Measurements from ENCODE around the gene PRR30. TPM values are rescaled to one million over a fixed set of nuclear protein-coding genes. Genes with fewer than 3 reads are reported as not detected.

Gene PRR30
- polyA plus RNA-seq, 2 of the 4 experiments (the other 2 are of a cell fraction) = not detected

DNA sequence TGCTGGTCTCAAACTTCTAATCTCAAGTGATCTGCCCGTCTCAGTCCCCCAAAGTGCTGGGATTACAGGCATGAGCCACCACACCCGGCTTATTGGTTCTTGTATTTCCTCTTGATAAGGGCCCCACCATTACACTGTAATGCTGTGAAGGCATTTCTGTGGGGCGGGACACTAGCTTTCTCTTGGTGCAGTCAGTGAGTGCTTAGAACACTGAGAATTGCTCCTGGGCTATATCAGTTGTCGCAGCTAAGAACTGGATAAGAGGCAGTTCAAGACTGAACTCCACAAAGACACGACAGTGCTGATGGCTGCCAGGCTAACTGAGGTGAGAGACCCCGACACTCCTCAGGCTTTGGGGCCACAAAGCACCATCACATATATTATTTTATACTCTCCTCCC lies 50.6 kb downstream of the PRR30 start:
- H3K4me2 ChIP-seq = no peak overlapping the region
- H3K4me1 ChIP-seq = peaks cover 18% of the 10 kb centered on the region
- WGBS (ENCODE audit: missing lambda C conversion rate) = 85% methylated on average over 6 of the region's 6 CpGs
- DNase-seq (ENCODE audit: low read depth in 1 of 2, low spot score in 1 of 2) (no peak), ATAC-seq (no peak), FAIRE-seq (no peak)
- no peak for TF ChIP-seq BHLHE40 (IDR thresholded peaks at IDR 0.05; ENCODE audit: low read depth, low read length)
- no peak overlapping the region for H3K27ac ChIP-seq
- ChIA-PET CTCF (interaction anchor here (1.1 to 15.3 kb wide), 11 partner anchors 7 to 242 kb away, joined by 3 to 253 read pairs (median 8); partner anchors contain the start of gene OST4), POLR2A (no interaction called here)
- H3K4me3 ChIP-seq = no peak overlapping the region
- H3K9me3 ChIP-seq = no peaks in the 10 kb centered on the region

DNA sequence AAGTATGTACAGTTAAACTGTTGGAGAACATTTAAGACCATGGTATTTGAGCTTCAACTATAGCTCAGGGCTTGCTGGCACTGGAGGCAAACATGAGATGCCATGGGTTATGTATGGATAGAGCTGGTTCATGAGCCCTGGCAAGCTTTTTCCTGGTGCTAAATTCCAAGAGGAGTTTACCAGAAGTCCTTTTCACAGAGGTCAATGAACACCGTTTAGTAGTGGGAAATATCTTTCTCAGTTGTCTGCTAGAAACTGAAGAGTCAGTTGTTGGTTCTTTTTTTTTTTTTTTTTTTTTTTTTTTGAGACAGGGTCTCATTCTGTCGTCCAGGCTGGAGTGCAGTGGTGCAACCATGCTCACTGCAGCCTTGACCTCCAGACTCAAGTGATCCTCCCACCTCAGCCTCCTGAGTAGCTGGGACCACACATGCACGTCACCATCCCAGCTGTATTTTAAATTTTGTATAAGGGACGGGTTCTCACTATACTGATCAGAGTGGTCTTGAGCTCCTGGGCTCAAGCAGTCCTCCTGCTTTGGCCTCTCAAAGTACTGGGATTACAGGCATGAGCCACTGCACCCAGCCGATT lies 51.3 kb downstream of the PRR30 start:
- 81% methylated on average over 5 of the region's 5 CpGs for WGBS (ENCODE audit: missing lambda C conversion rate)

More for the DNA sequence above, 51.3 kb downstream of the PRR30 start:
- peak overlapping the region; percentile 81; the same call in 2 of the 3 replicates for H3K4me2 ChIP-seq
- H3K27ac ChIP-seq = no peak overlapping the region
- H3K4me3 ChIP-seq = no peak overlapping the region
- peaks cover 11% of the 10 kb centered on the region for H3K4me1 ChIP-seq
- TF ChIP-seq USF2 (IDR thresholded peaks at IDR 0.05) (no peak), HEYL (CRISPR knock-in tag; IDR thresholded peaks at IDR 0.05) (no peak), EHMT2 (IDR thresholded peaks at IDR 0.05; ENCODE audit: low read depth) (no peak), EP300 (IDR thresholded peaks at IDR 0.05) (no peak), HOXA7 (CRISPR knock-in tag; IDR thresholded peaks at IDR 0.05) (no peak), CBX8 (IDR thresholded peaks at IDR 0.05) (no peak), JUNB (IDR thresholded peaks at IDR 0.05) (no peak), RNF2 (IDR thresholded peaks at IDR 0.05; ENCODE audit: borderline replicate concordance, low read depth) (no peak), HOXB13 (CRISPR knock-in tag; IDR thresholded peaks at IDR 0.05; ENCODE audit: low read depth) (no peak), RFX5 (IDR thresholded peaks at IDR 0.05) (no peak), BHLHE40 (IDR thresholded peaks at IDR 0.05; ENCODE audit: low read depth, low read length) (no peak), REST (IDR thresholded peaks at IDR 0.05) (no peak), ZFP36 (IDR thresholded peaks at IDR 0.05; ENCODE audit: borderline replicate concordance, partially characterized antibody) (no peak), CBX2 (IDR thresholded peaks at IDR 0.05; ENCODE audit: borderline replicate concordance, low read depth) (no peak), ESRRA (IDR thresholded peaks at IDR 0.05; ENCODE audit: borderline replicate concordance, low read length) (no peak), MAX (IDR thresholded peaks at IDR 0.05) (no peak), EHF (CRISPR knock-in tag; IDR thresholded peaks at IDR 0.05) (no peak)
- TF ChIP-seq, protein P1, sequence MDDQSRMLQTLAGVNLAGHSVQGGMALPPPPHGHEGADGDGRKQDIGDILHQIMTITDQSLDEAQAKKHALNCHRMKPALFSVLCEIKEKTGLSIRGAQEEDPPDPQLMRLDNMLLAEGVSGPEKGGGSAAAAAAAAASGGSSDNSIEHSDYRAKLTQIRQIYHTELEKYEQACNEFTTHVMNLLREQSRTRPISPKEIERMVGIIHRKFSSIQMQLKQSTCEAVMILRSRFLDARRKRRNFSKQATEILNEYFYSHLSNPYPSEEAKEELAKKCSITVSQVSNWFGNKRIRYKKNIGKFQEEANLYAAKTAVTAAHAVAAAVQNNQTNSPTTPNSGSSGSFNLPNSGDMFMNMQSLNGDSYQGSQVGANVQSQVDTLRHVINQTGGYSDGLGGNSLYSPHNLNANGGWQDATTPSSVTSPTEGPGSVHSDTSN (IDR thresholded peaks at IDR 0.05) = no peak
- ATAC-seq = no peak
- CTCF ChIA-PET = interaction anchor here (0.6 to 15.3 kb wide), 20 partner anchors 9 to 242 kb away, joined by 3 to 253 read pairs (median 5); partner anchors contain the start of genes ABHD1, EMILIN1 and OST4
- DNase-seq (ENCODE audit: low read depth in 1 of 2, low spot score in 1 of 2) = no peak
- POLR2A ChIA-PET = interaction anchor here (0.7 to 1.3 kb wide), 2 partner anchors 36 to 128 kb away, joined by 9 to 12 read pairs; partner anchors contain the start of gene AGBL5
- H3K9me3 ChIP-seq = no peaks in the 10 kb centered on the region
- no peak for FAIRE-seq

Other genes with a start within 250 kb of the PRR30 start
- gene MAPRE3, start 168.8 kb downstream of the PRR30 start, polyA plus RNA-seq (2011; rRNA removed) = 12.0 and 12.1 TPM in 2 replicates
- 19.3 to 21.8 TPM (median 21.5 TPM) in 3 replicates for gene MAPRE3, start 168.8 kb downstream of the PRR30 start, polyA plus RNA-seq (2017; fragmentation: RNase III; extraction: RNeasy Plus Mini Kit Qiagen cat#74134 plus additional on column Dnase treatment)
- gene TMEM214, start 106.4 kb downstream of the PRR30 start, polyA plus RNA-seq (2011; rRNA removed) = 74.9 and 106 TPM in 2 replicates
- gene TMEM214, start 106.4 kb downstream of the PRR30 start, polyA plus RNA-seq (2017; fragmentation: RNase III; extraction: RNeasy Plus Mini Kit Qiagen cat#74134 plus additional on column Dnase treatment) = 48.1 to 57.0 TPM (median 54.3 TPM) in 3 replicates
- gene AGBL5, start 87.7 kb downstream of the PRR30 start, polyA plus RNA-seq (2011; rRNA removed) = 48.3 and 52.7 TPM in 2 replicates
- 25.5 to 28.3 TPM (median 26.1 TPM) in 3 replicates for gene AGBL5, start 87.7 kb downstream of the PRR30 start, polyA plus RNA-seq (2017; fragmentation: RNase III; extraction: RNeasy Plus Mini Kit Qiagen cat#74134 plus additional on column Dnase treatment)
- gene OST4, start 67.8 kb downstream of the PRR30 start, polyA plus RNA-seq (2011; rRNA removed) = 392 and 408 TPM in 2 replicates
- 809 to 921 TPM (median 880 TPM) in 3 replicates for gene OST4, start 67.8 kb downstream of the PRR30 start, polyA plus RNA-seq (2017; fragmentation: RNase III; extraction: RNeasy Plus Mini Kit Qiagen cat#74134 plus additional on column Dnase treatment)
- gene EMILIN1, start 60.8 kb downstream of the PRR30 start, polyA plus RNA-seq (2011; rRNA removed) = 0.13 TPM in 2 replicates
- gene EMILIN1, start 60.8 kb downstream of the PRR30 start, polyA plus RNA-seq (2017; fragmentation: RNase III; extraction: RNeasy Plus Mini Kit Qiagen cat#74134 plus additional on column Dnase treatment) = 0.46 to 0.51 TPM (median 0.49 TPM) in 3 replicates
- gene KHK, start 52.6 kb downstream of the PRR30 start, polyA plus RNA-seq (2011; rRNA removed) = 4.2 and 4.4 TPM in 2 replicates
- 7.6 to 8.5 TPM (median 8.3 TPM) in 3 replicates for gene KHK, start 52.6 kb downstream of the PRR30 start, polyA plus RNA-seq (2017; fragmentation: RNase III; extraction: RNeasy Plus Mini Kit Qiagen cat#74134 plus additional on column Dnase treatment)
- gene CGREF1, start 20.3 kb downstream of the PRR30 start, polyA plus RNA-seq (2011; rRNA removed) = 5.8 and 6.6 TPM in 2 replicates
- gene CGREF1, start 20.3 kb downstream of the PRR30 start, polyA plus RNA-seq (2017; fragmentation: RNase III; extraction: RNeasy Plus Mini Kit Qiagen cat#74134 plus additional on column Dnase treatment) = 4.5 to 5.4 TPM (median 5.1 TPM) in 3 replicates
- gene ABHD1, start 15.6 kb downstream of the PRR30 start, polyA plus RNA-seq (2011; rRNA removed) = 1.9 and 2.4 TPM in 2 replicates
- 0.96 to 1.0 TPM (median 1.0 TPM) in 3 replicates for gene ABHD1, start 15.6 kb downstream of the PRR30 start, polyA plus RNA-seq (2017; fragmentation: RNase III; extraction: RNeasy Plus Mini Kit Qiagen cat#74134 plus additional on column Dnase treatment)
- gene PREB, start 4.8 kb downstream of the PRR30 start, polyA plus RNA-seq (2011; rRNA removed) = 79.9 and 139 TPM in 2 replicates
- 52.3 to 58.2 TPM (median 54.6 TPM) in 3 replicates for gene PREB, start 4.8 kb downstream of the PRR30 start, polyA plus RNA-seq (2017; fragmentation: RNase III; extraction: RNeasy Plus Mini Kit Qiagen cat#74134 plus additional on column Dnase treatment)
- gene TCF23, start 9.6 kb upstream of the PRR30 start, polyA plus RNA-seq (2011; rRNA removed) = not detected in 2 replicates
- gene TCF23, start 9.6 kb upstream of the PRR30 start, polyA plus RNA-seq (2017; fragmentation: RNase III; extraction: RNeasy Plus Mini Kit Qiagen cat#74134 plus additional on column Dnase treatment) = not detected in 3 replicates
- gene ATRAID, start 72.6 kb upstream of the PRR30 start, polyA plus RNA-seq (2011; rRNA removed) = 346 and 429 TPM in 2 replicates
- 166 to 176 TPM (median 172 TPM) in 3 replicates for gene ATRAID, start 72.6 kb upstream of the PRR30 start, polyA plus RNA-seq (2017; fragmentation: RNase III; extraction: RNeasy Plus Mini Kit Qiagen cat#74134 plus additional on column Dnase treatment)
- gene SLC5A6, start 72.9 kb upstream of the PRR30 start, polyA plus RNA-seq (2011; rRNA removed) = 86.7 and 104 TPM in 2 replicates
- 77.2 to 86.6 TPM (median 82.7 TPM) in 3 replicates for gene SLC5A6, start 72.9 kb upstream of the PRR30 start, polyA plus RNA-seq (2017; fragmentation: RNase III; extraction: RNeasy Plus Mini Kit Qiagen cat#74134 plus additional on column Dnase treatment)
- 50.5 and 61.8 TPM in 2 replicates for gene CAD, start 78.0 kb upstream of the PRR30 start, polyA plus RNA-seq (2011; rRNA removed)
- gene CAD, start 78.0 kb upstream of the PRR30 start, polyA plus RNA-seq (2017; fragmentation: RNase III; extraction: RNeasy Plus Mini Kit Qiagen cat#74134 plus additional on column Dnase treatment) = 69.3 to 71.2 TPM (median 70.2 TPM) in 3 replicates
- gene SLC30A3, start 123.6 kb upstream of the PRR30 start, polyA plus RNA-seq (2011; rRNA removed) = 0.90 and 0.97 TPM in 2 replicates
- gene SLC30A3, start 123.6 kb upstream of the PRR30 start, polyA plus RNA-seq (2017; fragmentation: RNase III; extraction: RNeasy Plus Mini Kit Qiagen cat#74134 plus additional on column Dnase treatment) = 1.6 to 1.9 TPM (median 1.7 TPM) in 3 replicates
- 0.12 TPM in 1 of 2 replicates, not detected in the other for gene DNAJC5G, start 136.0 kb upstream of the PRR30 start, polyA plus RNA-seq (2011; rRNA removed)
- gene DNAJC5G, start 136.0 kb upstream of the PRR30 start, polyA plus RNA-seq (2017; fragmentation: RNase III; extraction: RNeasy Plus Mini Kit Qiagen cat#74134 plus additional on column Dnase treatment) = not detected in 3 replicates
- gene TRIM54, start 143.0 kb upstream of the PRR30 start, polyA plus RNA-seq (2011; rRNA removed) = 0.05 and 0.14 TPM in 2 replicates
- gene TRIM54, start 143.0 kb upstream of the PRR30 start, polyA plus RNA-seq (2017; fragmentation: RNase III; extraction: RNeasy Plus Mini Kit Qiagen cat#74134 plus additional on column Dnase treatment) = 0.07 to 0.13 TPM (median 0.11 TPM) in 3 replicates
- 1.0 TPM in 2 replicates for gene UCN, start 169.0 kb upstream of the PRR30 start, polyA plus RNA-seq (2011; rRNA removed)
- 0.76 to 1.3 TPM (median 1.0 TPM) in 3 replicates for gene UCN, start 169.0 kb upstream of the PRR30 start, polyA plus RNA-seq (2017; fragmentation: RNase III; extraction: RNeasy Plus Mini Kit Qiagen cat#74134 plus additional on column Dnase treatment)
- 130 and 157 TPM in 2 replicates for gene MPV17, start 183.7 kb upstream of the PRR30 start, polyA plus RNA-seq (2011; rRNA removed)
- gene MPV17, start 183.7 kb upstream of the PRR30 start, polyA plus RNA-seq (2017; fragmentation: RNase III; extraction: RNeasy Plus Mini Kit Qiagen cat#74134 plus additional on column Dnase treatment) = 61.4 to 70.5 TPM (median 67.7 TPM) in 3 replicates
- 101 and 130 TPM in 2 replicates for gene GTF3C2, start 217.4 kb upstream of the PRR30 start, polyA plus RNA-seq (2011; rRNA removed)
- gene GTF3C2, start 217.4 kb upstream of the PRR30 start, polyA plus RNA-seq (2017; fragmentation: RNase III; extraction: RNeasy Plus Mini Kit Qiagen cat#74134 plus additional on column Dnase treatment) = 69.2 to 78.2 TPM (median 75.4 TPM) in 3 replicates
- 62.8 and 90.3 TPM in 2 replicates for gene EIF2B4, start 230.9 kb upstream of the PRR30 start, polyA plus RNA-seq (2011; rRNA removed)
- gene EIF2B4, start 230.9 kb upstream of the PRR30 start, polyA plus RNA-seq (2017; fragmentation: RNase III; extraction: RNeasy Plus Mini Kit Qiagen cat#74134 plus additional on column Dnase treatment) = 73.5 to 75.8 TPM (median 74.5 TPM) in 3 replicates
- gene SNX17, start 231.2 kb upstream of the PRR30 start, polyA plus RNA-seq (2011; rRNA removed) = 141 and 158 TPM in 2 replicates
- gene SNX17, start 231.2 kb upstream of the PRR30 start, polyA plus RNA-seq (2017; fragmentation: RNase III; extraction: RNeasy Plus Mini Kit Qiagen cat#74134 plus additional on column Dnase treatment) = 150 to 166 TPM (median 154 TPM) in 3 replicates
- 9.9 and 10.8 TPM in 2 replicates for gene ZNF513, start 241.3 kb upstream of the PRR30 start, polyA plus RNA-seq (2011; rRNA removed)
- gene ZNF513, start 241.3 kb upstream of the PRR30 start, polyA plus RNA-seq (2017; fragmentation: RNase III; extraction: RNeasy Plus Mini Kit Qiagen cat#74134 plus additional on column Dnase treatment) = 13.1 to 22.7 TPM (median 22.1 TPM) in 3 replicates